Measurements from ENCODE around the gene NKAIN2. TPM values are rescaled to one million over a fixed set of nuclear protein-coding genes. Genes with fewer than 3 reads are reported as not detected.

Gene NKAIN2
- total and polyA plus RNA-seq, 2 donors (not counting 3 experiments of a cell fraction or from before 2014, with no cell fraction given), result 0.03 TPM; not detected in 1

- Histone ChIP-seq H4K20me1 (replicated peaks; ENCODE audit: control insufficient read depth, extremely low read depth, insufficient read depth, low read length) (no peaks in the 10 kb centered on the region), H3K27ac (ENCODE audit: insufficient read depth, low read depth, low read length) (no peak overlapping the region), H3K4me3 (replicated peaks in 1 of 3; ENCODE audit: insufficient read depth in 1 of 3, low read depth in 1 of 3, low read length in 3 of 3) (no peak overlapping the region), H2AFZ (ENCODE audit: low read depth, low read length) (no peak overlapping the region), H3K4me1 (ENCODE audit: control insufficient read depth, extremely low read depth, insufficient read depth, low read length) (no peaks in the 10 kb centered on the region), H3K9ac (replicated peaks; ENCODE audit: extremely low read depth, insufficient read depth, low read length) (no peak overlapping the region), H3K79me2 (ENCODE audit: control insufficient read depth, insufficient read depth, low read length) (no peaks in the 10 kb centered on the region), H3K4me2 (ENCODE audit: insufficient read depth, low read length) (no peak overlapping the region), H3K27me3 (ENCODE audit: control insufficient read depth in 2 of 2, insufficient read depth in 2 of 2, low read length in 2 of 2) (peaks cover 0 to 3% of the 10 kb centered on the region in 2 experiments), H3K36me3 (ENCODE audit: control insufficient read depth in 2 of 2, extremely low read depth in 1 of 2, insufficient read depth in 2 of 2, low read length in 2 of 2) (no peaks in the 10 kb centered on the region), H3K9me1 (replicated peaks; ENCODE audit: control insufficient read depth, extremely low read depth, insufficient read depth, low read length) (no peaks in the 10 kb centered on the region), H3K9me3 (replicated peaks; ENCODE audit: control insufficient read depth, insufficient read depth, low read length) (no peaks in the 10 kb centered on the region)
- CTCF ChIA-PET, result interaction anchor here (0.7 to 1.4 kb wide), 4 partner anchors 12 to 1081 kb away, joined by 3 to 4 read pairs (median 4); no protein-coding TSS in a partner anchor
- POLR2A ChIA-PET, result no interaction called here
- no peak for FAIRE-seq
- no peak for TF ChIP-seq MAX (IDR thresholded peaks at IDR 0.05; ENCODE audit: insufficient read depth, insufficient read length)
- TF ChIP-seq FOS (IDR thresholded peaks at IDR 0.05; ENCODE audit: borderline replicate concordance, insufficient read depth, low read length), result no peak
- no peak for TF ChIP-seq EZH2 (IDR thresholded peaks at IDR 0.05; ENCODE audit: borderline replicate concordance, low read depth, low read length, severe bottlenecking)
- no peak for TF ChIP-seq POLR2A (IDR thresholded peaks at IDR 0.05; ENCODE audit: low read depth, low read length)
- TF ChIP-seq GATA2 (IDR thresholded peaks at IDR 0.05; ENCODE audit: insufficient read depth, insufficient read length, low read depth, low read length), result no peak
- TF ChIP-seq MYC (IDR thresholded peaks at IDR 0.05; ENCODE audit: low read depth, low read length), result no peak
- no peak for TF ChIP-seq CTCF (IDR thresholded peaks at IDR 0.05; ENCODE audit: extremely low read depth in 1 of 2, insufficient read depth in 1 of 2, low read depth in 1 of 2, low read length in 2 of 2)
- no peak for TF ChIP-seq POLR2AphosphoS5 (IDR thresholded peaks at IDR 0.05; ENCODE audit: insufficient read depth, low read depth, low read length)
- no peak for TF ChIP-seq JUN (IDR thresholded peaks at IDR 0.05; ENCODE audit: borderline replicate concordance, insufficient read depth, insufficient read length, low read depth)
- DNase-seq (ENCODE audit: low read depth, low spot score), result no peak
- no TSS peak for BruUV-seq (replicated peaks)
- dilution Hi-C loops (cut with MboI; ENCODE audit: extremely low pct_ligation_motif_present, low sequenced_read_pairs), result loop anchor here (25.0 kb wide), 1 partner anchor 254 kb away; no protein-coding TSS in a partner anchor
- intact Hi-C loops (cut with micrococcal nuclease), result loop anchor here (10.0 kb wide), 1 partner anchor 894 kb away; no protein-coding TSS in a partner anchor
Measured at GRCh38 chr6:124858564-124858963, 1054.9 kb downstream of the NKAIN2 start.
